Breast epithelium (tissue), 3 donors: ENCODE measurements around the gene AKAP10.

Source experiments
- CTCF ChIP-seq, 3 donors: fragments of 450-650 bp; IDR thresholded peaks; one replicate each; pipeline ENCODE4 v1.5.1; 2016 to 2017; ENCODE audit warnings: antibody characterized with exemption in 3 of 3, mild to moderate bottlenecking in 3 of 3, moderate library complexity in 3 of 3
- POLR2A ChIP-seq: fragments of 450-650 bp; IDR thresholded peaks from one replicate; pipeline ENCODE4 v1.6.1; 2016; ENCODE audit warnings: antibody characterized with exemption, mild to moderate bottlenecking, moderate library complexity
- POLR2AphosphoS5 ChIP-seq, 3 donors: sonication (generic); formaldehyde crosslinking; IDR thresholded peaks; one replicate each; pipeline ENCODE4 v1.6.1; 2017; ENCODE audit warnings: antibody characterized with exemption in 3 of 3

DNA sequence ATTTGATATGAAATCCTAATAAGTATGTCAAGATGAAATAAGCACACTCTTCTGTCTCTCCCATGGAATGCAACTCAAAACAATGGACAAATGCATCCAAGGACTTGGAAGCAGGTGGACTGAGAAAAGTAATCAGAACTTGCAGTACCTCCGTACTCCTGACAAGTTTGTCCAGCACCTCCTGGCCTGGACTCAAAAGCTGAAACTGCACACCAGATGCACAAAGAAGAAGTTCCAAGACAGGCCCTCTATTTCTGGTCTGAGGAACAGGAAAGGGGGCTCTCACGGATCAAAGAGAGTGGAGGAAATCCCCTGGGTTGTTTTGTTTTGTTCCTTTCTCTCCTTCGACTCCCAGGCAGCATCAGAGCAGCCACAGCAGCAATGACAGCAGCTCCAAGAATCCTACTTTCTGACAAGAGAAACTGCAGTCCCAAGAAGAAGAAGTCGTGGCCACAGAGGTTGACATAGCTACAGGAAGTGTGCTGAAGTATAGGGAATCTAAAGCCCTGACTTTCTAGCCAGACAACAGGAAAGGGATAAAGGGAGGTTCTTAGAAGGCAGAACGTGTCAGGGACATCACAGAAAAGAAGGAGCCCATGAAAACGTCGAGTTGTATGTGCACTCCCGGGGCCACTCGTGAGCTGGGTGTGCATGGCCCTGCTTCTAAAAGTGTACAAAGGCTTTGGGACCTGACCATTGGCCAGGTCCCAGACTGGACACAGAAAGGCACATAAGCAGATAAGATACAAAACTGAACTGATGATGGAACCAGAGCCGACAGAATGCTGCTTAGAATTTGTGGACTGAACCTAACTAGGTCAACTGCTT, 29.3 kb downstream of the AKAP10 start:
- no peak for TF ChIP-seq CTCF (IDR thresholded peaks at IDR 0.05)
- no peak for TF ChIP-seq POLR2AphosphoS5 (IDR thresholded peaks at IDR 0.05)
- no peak for TF ChIP-seq POLR2A
